D721Med (cell line): ENCODE data around the gene GRK5.

Experiments
- DNase-seq: peaks from one replicate; pipeline ENCODE4 v3.0.0; 2011; ENCODE audit warnings: low spot score; ENCODE audit not compliant: insufficient read length
- FAIRE-seq: peaks from 2 replicates; lab custom pipeline; 2011; peaks lifted over from hg19 to GRCh38; lab: Jason Lieb, UNC
- TF ChIP-seq, protein P1 (sequence below): IDR thresholded peaks from 2 replicates; pipeline ENCODE4 v1.5.1; 2012; ENCODE audit warnings: mild to moderate bottlenecking, control low read depth; ENCODE audit not compliant: insufficient read depth; ENCODE audit errors: missing control alignments

GRK5 gene

GRCh38 chr10:119288574-119289001 is 81.2 kb downstream of the GRK5 start:
- TF ChIP-seq, protein P1, sequence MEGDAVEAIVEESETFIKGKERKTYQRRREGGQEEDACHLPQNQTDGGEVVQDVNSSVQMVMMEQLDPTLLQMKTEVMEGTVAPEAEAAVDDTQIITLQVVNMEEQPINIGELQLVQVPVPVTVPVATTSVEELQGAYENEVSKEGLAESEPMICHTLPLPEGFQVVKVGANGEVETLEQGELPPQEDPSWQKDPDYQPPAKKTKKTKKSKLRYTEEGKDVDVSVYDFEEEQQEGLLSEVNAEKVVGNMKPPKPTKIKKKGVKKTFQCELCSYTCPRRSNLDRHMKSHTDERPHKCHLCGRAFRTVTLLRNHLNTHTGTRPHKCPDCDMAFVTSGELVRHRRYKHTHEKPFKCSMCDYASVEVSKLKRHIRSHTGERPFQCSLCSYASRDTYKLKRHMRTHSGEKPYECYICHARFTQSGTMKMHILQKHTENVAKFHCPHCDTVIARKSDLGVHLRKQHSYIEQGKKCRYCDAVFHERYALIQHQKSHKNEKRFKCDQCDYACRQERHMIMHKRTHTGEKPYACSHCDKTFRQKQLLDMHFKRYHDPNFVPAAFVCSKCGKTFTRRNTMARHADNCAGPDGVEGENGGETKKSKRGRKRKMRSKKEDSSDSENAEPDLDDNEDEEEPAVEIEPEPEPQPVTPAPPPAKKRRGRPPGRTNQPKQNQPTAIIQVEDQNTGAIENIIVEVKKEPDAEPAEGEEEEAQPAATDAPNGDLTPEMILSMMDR, result no peak
- no peak for DNase-seq
- FAIRE-seq, result no peak

DNA sequence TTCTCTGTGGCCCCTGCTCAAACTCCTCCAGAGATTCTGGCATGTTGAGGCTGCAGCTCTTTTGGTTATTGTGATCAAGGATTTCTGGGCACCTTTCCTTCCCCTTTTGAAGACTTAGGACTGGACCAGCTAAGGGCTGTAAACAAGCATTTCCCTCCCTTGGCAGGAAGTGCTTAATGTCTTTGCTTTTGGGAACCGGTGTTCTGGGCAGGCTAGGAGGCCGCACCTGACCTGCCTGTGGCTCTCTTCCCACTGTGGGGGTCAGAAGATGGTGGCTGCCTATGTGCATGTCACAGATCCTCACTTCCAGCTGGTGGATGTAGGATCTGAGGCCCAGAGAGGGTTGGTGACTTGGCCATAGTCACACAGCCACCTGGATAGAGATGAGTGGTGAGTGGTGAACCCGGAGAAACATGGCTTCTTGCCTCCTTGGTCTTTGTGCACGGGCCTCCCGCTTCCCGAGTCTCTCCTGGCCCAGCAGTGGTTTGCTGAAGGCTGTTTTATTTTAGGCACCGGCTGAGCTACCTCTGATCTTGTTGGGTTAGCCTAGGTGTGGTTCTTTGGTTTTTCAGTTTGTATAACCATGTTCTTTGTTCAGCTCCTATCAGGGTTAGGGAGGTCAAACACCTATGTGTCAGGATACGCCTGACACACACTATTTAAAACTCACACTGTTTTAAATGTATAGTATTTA is 82.0 kb downstream of the GRK5 start:
- FAIRE-seq, result no peak
- TF ChIP-seq, protein P1, result no peak
- no peak for DNase-seq

DNA sequence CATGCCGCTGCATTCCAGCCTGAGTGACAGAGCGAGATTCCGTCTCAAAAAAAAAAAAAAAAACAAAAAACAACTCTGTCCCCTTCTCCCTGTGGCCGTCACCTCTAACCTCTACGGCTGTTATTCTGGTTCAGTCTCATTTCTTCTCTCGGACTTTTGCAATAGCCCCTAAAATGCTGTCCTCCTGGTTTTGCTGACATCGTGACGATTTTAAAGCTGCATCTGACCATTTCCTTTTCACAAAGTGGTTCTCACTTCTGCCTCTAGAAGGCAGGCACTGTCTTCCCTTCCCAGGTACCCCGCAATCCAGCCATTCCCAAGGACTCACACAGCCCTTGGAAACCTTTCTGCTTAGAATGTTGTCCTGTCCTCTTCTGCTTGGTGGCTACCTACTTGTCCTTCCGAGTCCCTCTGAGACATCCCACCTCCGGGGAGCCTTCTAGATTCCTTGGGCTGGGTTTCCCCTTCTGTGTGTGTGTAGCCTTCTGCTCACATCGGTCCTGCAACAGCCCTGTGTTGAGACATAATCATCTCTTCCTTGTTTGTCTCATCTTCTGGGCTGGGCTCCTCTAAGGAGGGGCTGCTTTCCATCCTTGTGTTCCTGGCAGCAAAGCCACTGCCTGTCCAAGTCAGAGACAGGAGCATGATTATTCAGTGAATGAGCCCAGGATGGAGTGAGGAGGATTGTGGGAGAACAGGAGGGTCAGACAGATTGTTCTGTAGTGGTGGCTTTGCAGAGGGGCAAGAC is 83.1 kb downstream of the GRK5 start:
- no peak for DNase-seq
- no peak for FAIRE-seq
- TF ChIP-seq, protein P1, result no peak

DNA sequence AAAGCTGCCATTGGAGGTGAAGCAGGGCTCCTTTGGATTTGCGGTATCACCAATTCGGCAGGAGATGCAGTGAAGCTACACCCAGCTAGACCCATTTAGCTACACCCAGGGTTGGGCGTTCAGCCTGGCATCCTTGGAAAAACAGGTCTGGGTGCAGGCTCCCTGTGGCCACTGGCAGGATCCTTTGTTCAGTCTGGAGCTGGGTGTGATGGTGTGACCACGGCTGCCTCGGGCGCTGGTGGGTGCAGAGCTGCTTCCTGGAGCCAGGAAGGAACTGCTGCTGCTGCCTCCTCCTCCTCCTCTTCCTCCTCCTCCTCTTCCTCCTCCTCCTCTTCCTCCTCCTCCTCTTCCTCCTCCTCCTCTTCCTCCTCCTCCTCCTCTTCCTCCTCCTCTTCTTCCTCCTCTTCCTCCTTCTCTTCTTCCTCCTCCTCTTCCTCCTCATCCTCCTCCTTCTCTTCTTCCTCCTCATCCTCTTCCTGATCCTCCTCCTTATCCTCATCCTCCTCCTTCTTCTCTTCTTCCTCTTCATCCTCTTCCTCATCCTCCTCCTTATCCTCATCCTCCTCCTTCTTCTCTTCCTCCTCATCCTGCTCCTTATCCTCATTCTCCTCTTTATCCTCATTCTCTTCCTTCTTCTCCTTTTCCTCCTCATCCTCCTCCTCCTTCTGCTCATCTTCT is 84.0 kb downstream of the GRK5 start:
- TF ChIP-seq, protein P1, result no peak
- DNase-seq (no peak), FAIRE-seq (no peak)

- FAIRE-seq (no peak), DNase-seq (no peak)
- TF ChIP-seq, protein P1, result no peak
Measured at GRCh38 chr10:119292968-119293760, 85.8 kb downstream of the GRK5 start.

DNA sequence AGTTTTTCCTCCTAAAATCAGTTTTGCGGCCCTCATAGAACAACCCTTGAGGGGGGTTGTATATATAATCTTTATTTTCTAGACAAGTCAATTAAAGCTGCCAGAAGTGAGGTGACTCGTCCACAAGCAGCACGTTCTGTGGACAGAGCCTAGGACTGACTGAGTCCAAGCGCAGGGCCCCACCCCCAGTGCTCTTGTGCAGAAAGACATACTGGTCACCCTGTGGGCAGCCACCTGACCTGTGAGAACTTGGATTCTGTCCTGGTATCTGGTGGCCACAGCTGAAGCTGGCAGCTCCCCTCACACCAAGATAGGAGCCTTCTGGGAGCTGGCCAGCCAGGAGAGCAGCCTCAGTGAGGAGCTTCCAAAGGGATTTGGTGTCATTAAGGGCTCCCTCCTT is 89.3 kb downstream of the GRK5 start:
- DNase-seq (no peak), FAIRE-seq (no peak)
- TF ChIP-seq, protein P1, result no peak
